Measurements from ENCODE around the gene TACR1.

TACR1 gene

DNA sequence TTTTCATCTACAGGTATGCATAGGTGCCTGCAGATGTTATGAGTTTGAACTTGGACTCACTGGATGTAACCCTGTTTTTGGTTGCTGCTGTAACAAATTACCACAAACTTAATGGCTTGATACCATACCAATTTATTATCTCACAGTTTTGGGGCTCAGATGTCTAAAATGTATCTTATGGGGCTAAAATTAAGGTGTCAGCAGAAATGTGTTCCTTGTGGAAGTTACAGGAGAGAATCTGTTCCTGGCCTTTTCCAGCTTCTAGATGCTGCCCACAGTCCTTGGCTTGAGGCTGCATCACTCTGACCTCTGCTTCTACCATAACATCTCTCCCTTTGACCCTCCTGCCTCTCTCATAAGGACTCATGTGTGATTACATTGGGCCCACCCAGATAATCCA, 193.3 kb downstream of the TACR1 start:
- no peak for TF ChIP-seq POLR2A (IDR thresholded peaks at IDR 0.05; ENCODE audit: low read depth, low read length)
- DNase-seq (ENCODE audit: insufficient read length, low spot score): no peak
- FAIRE-seq: no peak

DNA sequence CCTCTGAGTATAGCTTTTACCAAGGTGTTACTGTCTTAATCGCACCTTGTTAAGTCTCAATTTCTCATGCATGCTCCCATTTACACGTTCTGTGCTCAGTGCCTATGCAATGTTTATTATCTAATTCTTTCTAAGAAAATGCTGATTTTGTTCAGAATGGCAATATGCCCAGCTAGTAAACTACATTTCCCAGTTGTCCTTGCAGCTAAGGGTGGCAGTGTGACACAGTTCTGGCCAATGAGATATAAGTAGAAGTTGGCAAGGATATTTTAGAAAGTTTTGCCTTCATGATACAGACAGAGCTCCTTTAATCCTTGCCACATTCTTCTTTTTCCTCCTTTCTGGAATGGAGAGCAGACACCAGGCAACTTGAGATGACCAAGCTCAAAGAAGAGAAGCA, 195.5 kb downstream of the TACR1 start:
- FAIRE-seq: no peak
- no peak for DNase-seq (ENCODE audit: insufficient read length, low spot score)
- no peak for TF ChIP-seq POLR2A (IDR thresholded peaks at IDR 0.05; ENCODE audit: low read depth, low read length)

DNA sequence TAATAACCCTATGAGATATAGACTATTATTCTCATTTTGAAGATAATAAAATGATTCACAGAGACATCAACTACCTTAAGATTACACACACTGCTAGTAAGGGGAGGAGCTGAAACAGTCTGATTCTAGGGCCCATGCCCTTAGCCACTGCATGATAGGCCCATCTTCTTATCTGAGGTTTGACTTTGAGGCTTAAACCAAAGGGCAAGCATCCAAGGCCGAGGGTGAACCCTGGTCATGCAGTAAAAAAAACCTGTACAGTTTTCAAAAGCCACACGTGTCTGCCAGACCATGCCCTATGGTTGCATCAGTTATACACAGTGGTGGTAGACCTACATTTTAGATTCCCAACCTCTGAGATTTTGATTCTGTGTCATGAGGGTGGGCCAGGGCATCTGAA, 196.0 kb downstream of the TACR1 start:
- DNase-seq (ENCODE audit: insufficient read length, low spot score): no peak
- no peak for TF ChIP-seq POLR2A (IDR thresholded peaks at IDR 0.05; ENCODE audit: low read depth, low read length)
- FAIRE-seq: no peak

DNA sequence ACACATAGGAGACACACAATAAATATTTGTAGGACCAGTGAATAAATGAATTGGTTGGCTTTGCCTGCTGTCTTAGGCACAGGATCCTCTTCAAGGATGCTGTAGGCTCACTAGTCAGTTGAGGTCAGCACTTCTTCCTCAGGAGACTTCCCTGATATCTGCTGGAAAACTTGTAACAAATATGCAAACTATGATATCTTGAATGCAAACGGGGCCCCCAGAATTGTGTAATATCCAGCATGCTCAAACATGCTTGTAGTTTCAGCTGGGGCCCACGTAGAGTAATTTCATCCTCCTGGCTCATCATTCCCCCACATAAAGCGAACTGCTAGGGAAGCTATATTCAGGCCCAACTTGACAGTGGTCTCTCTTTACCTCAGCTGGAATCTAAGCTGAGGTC, 197.3 kb downstream of the TACR1 start:
- DNase-seq (ENCODE audit: insufficient read length, low spot score): no peak
- no peak for FAIRE-seq
- TF ChIP-seq POLR2A (IDR thresholded peaks at IDR 0.05; ENCODE audit: low read depth, low read length): no peak

DNA sequence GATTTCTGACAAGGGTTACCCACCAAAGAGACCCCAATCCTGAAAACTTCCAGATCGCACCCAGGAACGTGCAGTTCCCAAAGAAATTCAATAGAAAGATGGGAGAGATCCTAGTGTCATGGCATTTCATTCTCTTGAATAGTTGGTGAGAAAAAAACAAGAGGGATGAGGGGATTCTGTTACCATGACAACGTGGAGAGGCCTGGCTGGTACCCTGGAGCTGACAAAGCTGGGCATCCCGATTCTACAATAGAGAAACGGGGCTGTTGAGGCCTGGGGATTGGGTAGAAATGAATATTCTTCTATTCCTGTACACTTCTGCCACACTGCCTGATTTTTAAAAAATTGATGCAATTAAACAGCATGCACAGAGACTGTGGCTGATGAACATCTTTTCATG, 199.9 kb downstream of the TACR1 start:
- DNase-seq (ENCODE audit: insufficient read length, low spot score) (no peak), FAIRE-seq (no peak)
- no peak for TF ChIP-seq POLR2A (IDR thresholded peaks at IDR 0.05; ENCODE audit: low read depth, low read length)

Measured in H54 (cell line).